A549 (cell line): Measurements from ENCODE around the gene SYNPO2. TPM values are rescaled to one million over a fixed set of nuclear protein-coding genes. Genes with fewer than 3 reads are reported as not detected.
A peak's percentile ranks its signal among the peaks of the same experiment; 100 is the strongest.

Experiments used
- ATAC-seq, 2 experiments: fragments of 200-7000 bp in 1 of 2; fragments of >200 bp in 1 of 2; cut with Nextera tagmentation in 1 of 2; cut with Tn5 transposase in 1 of 2; 3 replicates each; pipeline versions ENCODE4 v1.8.0 to v1.9.1; 2018 to 2020; ENCODE audit warnings: mild to moderate bottlenecking in 1 of 2, moderate library complexity in 1 of 2
- CTCF ChIA-PET: fragments of 300-600 bp; sonication (Branson Sonifier 250); formaldehyde crosslinking; extraction: SDS; loops from one replicate; lab custom pipeline; 2021; ENCODE audit warnings: antibody characterized with exemption, inconsistent platforms; lab: Yijun Ruan, JAX
- POLR2A ChIA-PET: fragments of 350-600 bp; formaldehyde crosslinking; extraction: SDS; loops from one replicate; lab custom pipeline; 2021; ENCODE audit warnings: antibody characterized with exemption, inconsistent platforms; lab: Yijun Ruan, JAX
- DNase-seq, 2 experiments: peaks; one replicate each; pipeline versions ENCODE4 v3.0.0 to v3.0.0-alpha.2; 2011 to 2016; ENCODE audit warnings: low read depth in 1 of 2, low spot score in 1 of 2
- FAIRE-seq: peaks from 2 replicates; lab custom pipeline; 2011; peaks lifted over from hg19 to GRCh38; lab: Jason Lieb, UNC
- H3K27ac ChIP-seq, 2 experiments: fragments of >200 bp; sonication (Bioruptor Twin); formaldehyde crosslinking; 3 replicates each; pipeline ENCODE4 v1.5.1; 2016 to 2017
- H3K4me1 ChIP-seq: fragments of >200 bp; sonication (Bioruptor Twin); formaldehyde crosslinking; 3 replicates; pipeline ENCODE4 v1.6.1; 2016
- H3K4me2 ChIP-seq: fragments of >200 bp; sonication (Bioruptor Twin); formaldehyde crosslinking; 3 replicates; pipeline ENCODE4 v1.6.1; 2016
- H3K4me3 ChIP-seq: fragments of >200 bp; sonication (Bioruptor Twin); formaldehyde crosslinking; 3 replicates; pipeline ENCODE4 v1.5.1; 2016
- H3K9me3 ChIP-seq: fragments of >200 bp; sonication (Bioruptor Twin); formaldehyde crosslinking; 3 replicates; pipeline ENCODE4 v1.6.1; 2016
- CBX2 ChIP-seq: fragments of 200-600 bp; sonication (generic); IDR thresholded peaks from 2 replicates; pipeline ENCODE4 v1.6.1; 2016; ENCODE audit warnings: low read depth, mild to moderate bottlenecking, borderline replicate concordance
- CHD4 ChIP-seq: fragments of 200-600 bp; sonication (generic); IDR thresholded peaks from 2 replicates; pipeline ENCODE4 v1.6.1; 2016; ENCODE audit warnings: antibody characterized with exemption, mild to moderate bottlenecking, borderline replicate concordance
- EP300 ChIP-seq, 2 experiments: fragments of >200 bp; sonication (Bioruptor Twin); formaldehyde crosslinking; IDR thresholded peaks; 2 replicates in 1 of 2; 3 replicates in 1 of 2; pipeline ENCODE4 v1.6.1; 2016 to 2017
- FOSL2 ChIP-seq, 2 experiments: fragments of 450-650 bp in 1 of 2; fragments of >200 bp in 1 of 2; sonication (Bioruptor Twin) in 1 of 2; formaldehyde crosslinking; IDR thresholded peaks; 2 replicates each; pipeline versions ENCODE4 v1.5.0 to v1.6.1; 2016 to 2020; ENCODE audit warnings: mild to moderate bottlenecking in 1 of 2, moderate library complexity in 1 of 2
- FOXS1 ChIP-seq: fragments of 250-450 bp; sonication (Bioruptor Pico); IDR thresholded peaks from 2 replicates; pipeline ENCODE4 v1.5.0; 2020; ENCODE audit warnings: mild to moderate bottlenecking, moderate library complexity
- GATA3 ChIP-seq: IDR thresholded peaks from 2 replicates; pipeline ENCODE4 v1.6.1; 2012; ENCODE audit warnings: borderline replicate concordance
- HDAC2 ChIP-seq: fragments of 200-600 bp; sonication (generic); IDR thresholded peaks from 2 replicates; pipeline ENCODE4 v1.6.1; 2016
- HOXB13 ChIP-seq: fragments of 250-450 bp; sonication (Bioruptor Pico); IDR thresholded peaks from 2 replicates; pipeline ENCODE4 v1.5.0; 2020; ENCODE audit warnings: low read depth, mild to moderate bottlenecking, moderate library complexity
- HOXB5 ChIP-seq: fragments of 250-450 bp; sonication (Bioruptor Pico); IDR thresholded peaks from 2 replicates; pipeline ENCODE4 v1.5.0; 2020; ENCODE audit warnings: mild to moderate bottlenecking, moderate library complexity
- KDM1A ChIP-seq: fragments of 200-600 bp; sonication (generic); IDR thresholded peaks from 2 replicates; pipeline ENCODE4 v1.6.1; 2016; ENCODE audit warnings: low read depth, mild to moderate bottlenecking
- MYC ChIP-seq: IDR thresholded peaks from 2 replicates; pipeline ENCODE4 v1.6.1; 2012; ENCODE audit warnings: mild to moderate bottlenecking, inconsistent platforms, low read length, improper control_type of control experiment, borderline replicate concordance
- NPAS2 ChIP-seq: fragments of 250-450 bp; sonication (Bioruptor Pico); IDR thresholded peaks from 2 replicates; pipeline ENCODE4 v1.8.0; 2022; ENCODE audit warnings: mild to moderate bottlenecking, moderate library complexity, borderline replicate concordance
- POLR2AphosphoS2 ChIP-seq: conservative IDR thresholded peaks from 2 replicates; pipeline ENCODE4 v1.6.1; 2012; ENCODE audit warnings: low read length, improper control_type of control experiment, inconsistent platforms
- RAD21 ChIP-seq, 2 experiments: fragments of >200 bp in 1 of 2; sonication (Bioruptor Twin) in 1 of 2; formaldehyde crosslinking in 1 of 2; IDR thresholded peaks in 1 of 2; conservative IDR thresholded peaks in 1 of 2; 2 replicates in 1 of 2; 3 replicates in 1 of 2; pipeline ENCODE4 v1.6.1; 2012 to 2018; ENCODE audit warnings: inconsistent platforms in 1 of 2
- RARB ChIP-seq: fragments of 250-450 bp; sonication (Bioruptor Pico); IDR thresholded peaks from 2 replicates; pipeline ENCODE4 v1.8.0; 2021; ENCODE audit warnings: mild to moderate bottlenecking, moderate library complexity
- TFCP2L1 ChIP-seq: fragments of 250-450 bp; sonication (Bioruptor Pico); IDR thresholded peaks from 2 replicates; pipeline ENCODE4 v1.5.0; 2021; ENCODE audit warnings: mild to moderate bottlenecking
- TP53 ChIP-seq: fragments of 250-450 bp; sonication (Bioruptor Pico); IDR thresholded peaks from 2 replicates; pipeline ENCODE4 v1.5.0; 2021; ENCODE audit warnings: mild to moderate bottlenecking, moderate library complexity
- ZFP36 ChIP-seq: fragments of 450-650 bp; IDR thresholded peaks from 2 replicates; pipeline ENCODE4 v1.6.1; 2014; ENCODE audit warnings: borderline replicate concordance; ENCODE audit not compliant: partially characterized antibody
- ZNF302 ChIP-seq: fragments of 250-450 bp; sonication (Bioruptor Pico); IDR thresholded peaks from 2 replicates; pipeline ENCODE4 v1.9.0; 2021; ENCODE audit warnings: inconsistent platforms, mild to moderate bottlenecking, moderate library complexity
- WGBS: methylation state at CpG from one replicate; pipeline ENCODE4 v1.1.6; 2017; ENCODE audit errors: missing lambda C conversion rate; 5-methylcytosine and 5-hydroxymethylcytosine counted together
- polyA plus RNA-seq, 4 experiments: library from polyadenylated mRNA; depleted of rRNA in 3 of 4; stranded (reverse); fragments of >200 nt; fragmentation: RNase III in 1 of 4; extraction: RNeasy Plus Mini Kit Qiagen cat#74134 plus additional on column Dnase treatment in 1 of 4; gene quantifications; 2 replicates in 3 of 4; 3 replicates in 1 of 4; pipeline ENCODE4 v1.2.3, GENCODE V29; 2011 to 2017
- TF ChIP-seq, protein P1 (sequence below): fragments of 200-600 bp; sonication (generic); IDR thresholded peaks from 2 replicates; pipeline ENCODE4 v1.6.1; 2016; ENCODE audit warnings: antibody characterized with exemption, mild to moderate bottlenecking, moderate library complexity
- TF ChIP-seq, protein P2 (sequence below): fragments of 250-450 bp; sonication (Bioruptor Pico); IDR thresholded peaks from 2 replicates; pipeline ENCODE4 v1.5.0; 2020; ENCODE audit warnings: low read depth, mild to moderate bottlenecking, moderate library complexity
- TF ChIP-seq, protein P3 (sequence below): fragments of >200 bp; sonication (Bioruptor Twin); formaldehyde crosslinking; IDR thresholded peaks from 3 replicates; pipeline ENCODE4 v1.6.1; 2016

SYNPO2 gene
- polyA plus RNA-seq, 2 of the 4 experiments (the other 2 are of a cell fraction): 2.5 to 8.8 TPM

DNA sequence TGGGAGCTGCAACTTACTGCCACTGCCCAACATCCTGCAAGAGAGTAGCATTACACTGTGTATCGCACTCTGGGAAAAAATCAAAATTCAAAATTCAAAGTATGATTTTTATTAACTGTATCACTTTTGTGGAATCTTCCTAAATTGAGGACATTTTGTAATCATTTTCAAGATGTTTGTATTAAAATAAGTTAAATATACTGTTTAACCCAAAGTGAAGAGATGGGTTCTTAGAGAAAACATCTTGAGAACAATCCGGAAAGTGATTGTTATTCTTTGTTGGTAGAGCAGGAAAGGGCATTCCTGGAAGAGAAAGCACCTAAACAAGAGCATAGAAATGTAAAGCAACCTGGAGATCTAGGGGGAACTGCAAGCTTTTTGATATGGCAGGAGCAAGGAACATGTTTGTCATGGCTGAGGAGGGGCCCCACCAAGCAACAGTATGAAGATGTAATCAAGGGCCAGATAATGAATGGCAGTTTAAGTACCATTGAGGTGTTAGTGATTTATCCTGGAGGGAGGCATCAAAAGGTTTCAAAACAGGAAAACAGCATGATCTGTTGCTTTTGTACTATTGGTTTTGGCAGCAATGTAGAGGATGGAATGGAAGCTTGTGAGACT lies 38.7 kb upstream of the SYNPO2 start:
- Histone ChIP-seq H3K9me3 (no peaks in the 10 kb centered on the region), H3K27ac (no peak overlapping the region), H3K4me2 (peak overlapping the region; percentile 53), H3K4me3 (no peak overlapping the region), H3K4me1 (no peaks in the 10 kb centered on the region)
- ChIA-PET POLR2A (no interaction called here), CTCF (no interaction called here)
- FAIRE-seq: no peak
- ATAC-seq: no peak
- no peak for TF ChIP-seq ZNF302 (CRISPR knock-in tag)
- 90% methylated on average over 2 of the region's 2 CpGs for WGBS
- no peak for DNase-seq

DNA sequence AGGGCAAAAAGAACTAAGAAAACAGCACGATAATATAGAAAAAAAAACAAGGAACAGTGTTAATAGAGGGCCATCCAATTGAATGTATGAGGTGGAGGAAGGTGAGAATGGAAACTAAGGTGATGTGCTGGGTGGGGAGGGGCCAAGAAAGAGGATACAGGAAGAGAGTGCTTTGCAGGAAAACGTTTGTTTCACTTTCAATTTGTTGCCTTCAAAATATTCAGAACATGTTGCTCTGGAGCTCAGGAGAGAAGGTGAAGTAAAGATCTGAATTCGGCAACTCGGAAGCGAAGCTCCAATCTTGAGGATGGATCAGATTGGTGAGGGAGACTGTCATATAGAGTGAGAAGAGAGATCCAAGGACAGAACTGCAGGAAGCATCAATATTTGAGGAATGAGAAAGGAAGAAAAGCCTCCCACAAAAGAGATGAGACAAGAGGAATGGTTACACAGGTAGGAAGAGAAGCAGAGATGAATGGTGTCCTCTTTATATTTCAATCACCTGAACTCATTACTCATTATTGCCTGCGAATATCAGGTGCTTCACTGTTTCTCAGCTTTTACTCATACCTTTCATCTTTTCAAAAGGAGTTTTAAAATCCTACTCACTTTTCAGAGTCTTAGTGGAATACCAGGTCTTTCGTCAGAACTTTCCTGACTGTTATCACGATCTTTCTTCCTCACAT lies 38.0 kb upstream of the SYNPO2 start:
- DNase-seq (no peak), FAIRE-seq (no peak), ATAC-seq (no peak)
- ChIA-PET CTCF (interaction anchor here (0.6 kb wide), 1 partner anchor 298 kb away, joined by 3 read pairs; no protein-coding TSS in a partner anchor), POLR2A (no interaction called here)
- no peak overlapping the region for H3K4me3 ChIP-seq
- no peaks in the 10 kb centered on the region for H3K9me3 ChIP-seq
- 67% methylated on average over 8 of the region's 8 CpGs for WGBS
- TF ChIP-seq HDAC2 (no peak), ZFP36 (no peak), MYC (no peak), NPAS2 (CRISPR knock-in tag) (no peak), KDM1A (no peak), EP300 (IDR thresholded peaks at IDR 0.05) (no peak), CHD4 (no peak), TP53 (CRISPR knock-in tag) (no peak), CBX2 (no peak)
- TF ChIP-seq, protein P1, sequence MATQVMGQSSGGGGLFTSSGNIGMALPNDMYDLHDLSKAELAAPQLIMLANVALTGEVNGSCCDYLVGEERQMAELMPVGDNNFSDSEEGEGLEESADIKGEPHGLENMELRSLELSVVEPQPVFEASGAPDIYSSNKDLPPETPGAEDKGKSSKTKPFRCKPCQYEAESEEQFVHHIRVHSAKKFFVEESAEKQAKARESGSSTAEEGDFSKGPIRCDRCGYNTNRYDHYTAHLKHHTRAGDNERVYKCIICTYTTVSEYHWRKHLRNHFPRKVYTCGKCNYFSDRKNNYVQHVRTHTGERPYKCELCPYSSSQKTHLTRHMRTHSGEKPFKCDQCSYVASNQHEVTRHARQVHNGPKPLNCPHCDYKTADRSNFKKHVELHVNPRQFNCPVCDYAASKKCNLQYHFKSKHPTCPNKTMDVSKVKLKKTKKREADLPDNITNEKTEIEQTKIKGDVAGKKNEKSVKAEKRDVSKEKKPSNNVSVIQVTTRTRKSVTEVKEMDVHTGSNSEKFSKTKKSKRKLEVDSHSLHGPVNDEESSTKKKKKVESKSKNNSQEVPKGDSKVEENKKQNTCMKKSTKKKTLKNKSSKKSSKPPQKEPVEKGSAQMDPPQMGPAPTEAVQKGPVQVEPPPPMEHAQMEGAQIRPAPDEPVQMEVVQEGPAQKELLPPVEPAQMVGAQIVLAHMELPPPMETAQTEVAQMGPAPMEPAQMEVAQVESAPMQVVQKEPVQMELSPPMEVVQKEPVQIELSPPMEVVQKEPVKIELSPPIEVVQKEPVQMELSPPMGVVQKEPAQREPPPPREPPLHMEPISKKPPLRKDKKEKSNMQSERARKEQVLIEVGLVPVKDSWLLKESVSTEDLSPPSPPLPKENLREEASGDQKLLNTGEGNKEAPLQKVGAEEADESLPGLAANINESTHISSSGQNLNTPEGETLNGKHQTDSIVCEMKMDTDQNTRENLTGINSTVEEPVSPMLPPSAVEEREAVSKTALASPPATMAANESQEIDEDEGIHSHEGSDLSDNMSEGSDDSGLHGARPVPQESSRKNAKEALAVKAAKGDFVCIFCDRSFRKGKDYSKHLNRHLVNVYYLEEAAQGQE: no peak
- TF ChIP-seq, protein P2, sequence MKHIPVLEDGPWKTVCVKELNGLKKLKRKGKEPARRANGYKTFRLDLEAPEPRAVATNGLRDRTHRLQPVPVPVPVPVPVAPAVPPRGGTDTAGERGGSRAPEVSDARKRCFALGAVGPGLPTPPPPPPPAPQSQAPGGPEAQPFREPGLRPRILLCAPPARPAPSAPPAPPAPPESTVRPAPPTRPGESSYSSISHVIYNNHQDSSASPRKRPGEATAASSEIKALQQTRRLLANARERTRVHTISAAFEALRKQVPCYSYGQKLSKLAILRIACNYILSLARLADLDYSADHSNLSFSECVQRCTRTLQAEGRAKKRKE: no peak
- TF ChIP-seq, protein P3, sequence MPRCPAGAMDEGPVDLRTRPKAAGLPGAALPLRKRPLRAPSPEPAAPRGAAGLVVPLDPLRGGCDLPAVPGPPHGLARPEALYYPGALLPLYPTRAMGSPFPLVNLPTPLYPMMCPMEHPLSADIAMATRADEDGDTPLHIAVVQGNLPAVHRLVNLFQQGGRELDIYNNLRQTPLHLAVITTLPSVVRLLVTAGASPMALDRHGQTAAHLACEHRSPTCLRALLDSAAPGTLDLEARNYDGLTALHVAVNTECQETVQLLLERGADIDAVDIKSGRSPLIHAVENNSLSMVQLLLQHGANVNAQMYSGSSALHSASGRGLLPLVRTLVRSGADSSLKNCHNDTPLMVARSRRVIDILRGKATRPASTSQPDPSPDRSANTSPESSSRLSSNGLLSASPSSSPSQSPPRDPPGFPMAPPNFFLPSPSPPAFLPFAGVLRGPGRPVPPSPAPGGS: no peak
- H3K4me1 ChIP-seq: no peaks in the 10 kb centered on the region
- H3K4me2 ChIP-seq: peak overlapping the region; percentile 53
- H3K27ac ChIP-seq: no peak overlapping the region

DNA sequence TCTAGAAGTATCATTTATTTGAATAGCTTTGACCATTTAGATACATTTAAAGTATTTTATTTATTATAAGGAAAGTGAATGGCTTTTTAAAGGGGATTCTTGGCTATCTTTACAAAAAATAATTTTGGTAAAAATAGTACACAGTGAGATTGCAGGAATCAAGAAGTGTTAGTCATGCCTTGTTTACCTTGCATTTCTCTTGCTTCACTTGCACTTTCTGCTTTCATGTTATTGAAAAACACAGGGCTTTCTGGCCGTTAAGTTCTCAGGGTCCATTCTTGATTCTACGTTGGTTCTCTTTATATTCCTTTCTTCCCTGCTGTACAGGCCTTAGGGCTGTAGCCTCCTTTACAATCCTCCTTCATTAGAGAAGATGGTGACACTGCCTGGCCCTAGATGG lies 30.9 kb upstream of the SYNPO2 start:
- POLR2A ChIA-PET: interaction anchor here (0.6 kb wide), 1 partner anchor 20 kb away, joined by 3 read pairs; no protein-coding TSS in a partner anchor
- CTCF ChIA-PET: no interaction called here
- TF ChIP-seq TFCP2L1 (CRISPR knock-in tag) (no peak), POLR2AphosphoS2 (no peak), FOXS1 (no peak), RAD21 (conservative IDR thresholded peaks at IDR 0.05 in 1 of 2, IDR thresholded peaks at IDR 0.05 in 1 of 2) (no peak), FOSL2 (IDR thresholded peaks at IDR 0.05) (no peak), FOSL2 (CRISPR knock-in tag; IDR thresholded peaks at IDR 0.05) (no peak), HOXB5 (CRISPR knock-in tag) (no peak), KDM1A (no peak), RARB (CRISPR knock-in tag) (no peak), HOXB13 (CRISPR knock-in tag) (no peak), MYC (no peak), GATA3 (no peak)
- TF ChIP-seq, protein P1: no peak

More for the DNA sequence above, 30.9 kb upstream of the SYNPO2 start:
- H3K4me3 ChIP-seq: no peak overlapping the region
- WGBS: 58% methylated on average over 2 of the region's 2 CpGs
- no peak overlapping the region for H3K4me2 ChIP-seq
- no peaks in the 10 kb centered on the region for H3K9me3 ChIP-seq
- FAIRE-seq: no peak
- no peak for ATAC-seq
- no peak for DNase-seq
- no peaks in the 10 kb centered on the region for H3K4me1 ChIP-seq
- H3K27ac ChIP-seq: no peak overlapping the region
